GM19463 (cell line): Measurements from ENCODE around the gene INMT.
A peak's percentile ranks its signal among the peaks of the same experiment; 100 is the strongest.

Experiments used
- ATAC-seq: cut with Tn5 transposase; IDR thresholded peaks from one replicate; pipeline ENCODE4 v1.9.1; 2021; ENCODE audit warnings: mild to moderate bottlenecking, moderate library complexity; ENCODE audit not compliant: unreplicated experiment

Gene INMT

DNA sequence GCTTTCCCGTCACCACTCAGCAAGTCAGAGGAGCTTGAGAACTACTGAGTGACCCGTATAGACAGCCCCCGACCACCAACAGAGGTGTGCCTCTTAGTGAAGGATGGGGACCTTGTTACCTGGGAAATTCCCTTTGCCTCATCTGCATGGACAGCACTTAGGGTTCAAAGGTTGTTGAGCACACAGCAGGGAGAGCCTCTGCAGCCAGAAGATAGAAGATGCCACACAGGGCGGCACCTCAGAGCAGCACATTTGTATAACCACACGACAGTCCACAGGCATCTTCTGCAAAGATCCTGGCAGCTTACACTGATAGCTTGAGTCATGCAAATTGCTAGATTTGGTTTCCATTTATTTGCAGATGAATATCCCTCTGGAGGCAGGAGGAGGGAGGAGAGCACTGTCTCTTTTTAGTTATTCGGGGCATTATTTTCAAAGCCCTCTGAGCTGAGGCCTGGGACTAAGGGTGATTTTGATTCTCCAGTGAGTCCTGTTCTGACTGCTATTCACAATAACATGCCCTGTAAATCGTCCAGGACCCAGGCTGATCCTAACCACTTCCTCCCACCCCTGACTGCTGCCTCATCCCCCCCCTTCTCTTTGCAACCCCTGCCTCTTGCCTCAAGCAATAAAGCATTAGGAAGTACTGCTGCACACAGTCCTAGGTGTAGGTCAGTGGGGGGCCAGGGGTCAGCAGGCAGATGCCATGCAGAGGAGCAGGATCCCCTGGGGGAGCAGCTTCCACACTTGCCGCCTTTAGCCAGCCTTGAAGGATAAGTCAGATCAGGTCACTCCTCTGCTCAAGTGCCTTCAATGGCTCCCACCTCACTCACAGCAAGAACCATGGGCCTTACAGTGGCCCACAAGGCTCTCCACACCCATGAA lies 24.6 kb upstream of the INMT start:
- ATAC-seq = peak; percentile 68

DNA sequence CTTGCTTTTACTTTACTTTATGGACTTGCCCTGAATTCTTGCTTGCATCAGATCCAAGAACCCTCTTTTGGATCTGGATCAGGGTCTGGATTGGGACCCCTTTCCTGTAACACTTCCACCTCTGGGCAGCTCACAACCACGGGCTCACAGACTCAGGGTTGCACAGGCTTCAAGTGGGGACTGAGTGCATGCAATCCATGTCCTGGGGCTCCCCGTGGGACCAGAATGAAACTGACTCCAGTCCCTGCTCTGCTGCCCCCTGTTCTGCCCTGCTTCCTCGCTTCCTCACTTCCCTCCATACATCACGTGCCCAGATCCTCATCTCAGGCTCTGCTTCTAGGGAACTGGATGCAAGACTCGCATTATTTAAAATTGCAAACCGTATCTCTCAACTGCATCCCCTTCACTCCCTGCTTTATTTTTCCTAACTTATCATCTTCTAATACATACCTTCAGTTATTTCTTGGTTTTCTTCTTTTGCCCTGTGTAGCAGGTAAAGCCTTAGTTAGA lies 23.3 kb upstream of the INMT start:
- no peak for ATAC-seq

DNA sequence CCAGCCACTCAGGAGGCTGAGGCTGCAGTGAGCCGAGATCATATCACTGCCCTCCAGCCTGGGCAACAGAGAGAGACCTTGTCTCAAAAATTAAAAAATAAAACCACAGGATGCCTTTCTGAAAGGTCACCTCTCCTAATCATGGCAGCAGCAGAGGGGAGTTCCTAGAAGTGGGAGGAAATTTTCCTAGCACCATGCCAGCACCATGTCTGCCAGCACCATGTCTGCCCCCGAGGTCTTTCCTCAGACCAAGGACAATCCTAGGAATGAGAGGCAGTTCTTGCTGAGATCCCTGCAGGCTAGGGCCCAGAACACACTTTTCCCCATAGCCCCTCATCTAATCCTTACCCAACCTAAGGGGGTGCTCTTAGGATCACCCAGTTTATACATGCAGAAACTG lies 22.3 kb upstream of the INMT start:
- no peak for ATAC-seq

GRCh38 chr7:30730097-30730496 lies 21.8 kb upstream of the INMT start:
- no peak for ATAC-seq

- ATAC-seq = no peak
Observed at GRCh38 chr7:30730996-30731395, 20.9 kb upstream of the INMT start.

GRCh38 chr7:30731581-30731980 lies 20.4 kb upstream of the INMT start:
- no peak for ATAC-seq

GRCh38 chr7:30732606-30733005 lies 19.3 kb upstream of the INMT start:
- no peak for ATAC-seq

DNA sequence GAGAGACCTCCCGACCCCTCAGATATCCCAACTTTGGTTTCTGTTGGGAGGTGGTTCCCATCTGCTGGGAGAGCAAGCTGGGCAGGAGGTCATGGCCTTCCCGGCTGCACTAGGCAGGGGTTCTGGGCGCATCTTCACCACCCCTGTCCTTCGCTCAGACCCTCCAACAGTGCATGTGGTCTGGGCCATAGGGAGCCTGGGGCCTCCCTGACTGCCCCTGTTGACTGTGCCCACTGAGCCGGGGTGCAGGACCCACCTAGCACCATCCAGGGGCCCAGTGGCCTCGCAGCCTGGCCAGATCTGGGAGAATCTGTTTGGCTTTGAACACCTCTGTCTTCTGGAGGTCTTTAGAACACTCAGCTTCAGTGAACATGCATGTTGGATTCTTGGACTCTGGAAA lies 18.7 kb upstream of the INMT start:
- ATAC-seq = no peak

DNA sequence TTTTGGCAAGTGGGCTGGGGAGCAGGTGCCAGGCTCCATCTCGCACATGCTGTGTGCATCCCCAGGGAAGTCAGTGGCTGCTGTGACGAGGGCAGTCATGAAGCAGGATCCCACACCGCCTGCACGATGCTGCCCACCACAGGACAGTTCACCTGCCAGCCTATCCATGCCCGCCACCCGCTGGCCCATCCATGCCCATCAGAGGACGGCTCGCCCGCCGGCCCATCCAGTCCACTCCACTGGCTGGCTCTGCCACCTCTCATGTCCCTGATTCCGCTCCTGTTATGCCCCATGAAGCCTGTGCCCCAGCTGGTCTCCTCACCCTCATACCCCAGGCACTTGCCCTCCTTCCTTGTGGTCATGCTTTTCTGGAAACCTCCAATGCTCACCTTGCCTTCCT lies 18.2 kb upstream of the INMT start:
- ATAC-seq = no peak

DNA sequence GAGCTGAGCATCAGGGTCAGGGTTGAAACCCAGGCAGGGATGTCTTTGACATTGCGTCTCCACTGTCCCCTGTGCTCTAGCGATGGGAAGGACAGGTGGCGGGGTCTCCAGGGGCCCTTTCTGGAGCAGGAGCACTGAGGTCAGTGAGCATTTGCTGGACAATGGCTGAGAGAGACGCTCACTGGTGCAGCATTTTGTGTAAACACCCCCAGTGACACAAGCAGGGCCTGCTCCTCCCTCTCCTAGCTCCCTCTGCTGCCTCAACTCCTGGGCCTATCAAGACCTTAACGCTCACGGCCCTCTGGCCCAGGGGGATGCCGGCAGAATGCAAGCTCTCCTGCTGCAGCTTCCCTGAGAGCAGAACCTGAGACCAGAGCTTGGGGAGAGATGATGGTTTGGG lies 17.4 kb upstream of the INMT start:
- no peak for ATAC-seq

GRCh38 chr7:30735631-30736030 lies 16.3 kb upstream of the INMT start:
- no peak for ATAC-seq

GRCh38 chr7:30736291-30736690 lies 15.6 kb upstream of the INMT start:
- no peak for ATAC-seq

GRCh38 chr7:30738026-30738915 lies 13.7 kb upstream of the INMT start:
- no peak for ATAC-seq

DNA sequence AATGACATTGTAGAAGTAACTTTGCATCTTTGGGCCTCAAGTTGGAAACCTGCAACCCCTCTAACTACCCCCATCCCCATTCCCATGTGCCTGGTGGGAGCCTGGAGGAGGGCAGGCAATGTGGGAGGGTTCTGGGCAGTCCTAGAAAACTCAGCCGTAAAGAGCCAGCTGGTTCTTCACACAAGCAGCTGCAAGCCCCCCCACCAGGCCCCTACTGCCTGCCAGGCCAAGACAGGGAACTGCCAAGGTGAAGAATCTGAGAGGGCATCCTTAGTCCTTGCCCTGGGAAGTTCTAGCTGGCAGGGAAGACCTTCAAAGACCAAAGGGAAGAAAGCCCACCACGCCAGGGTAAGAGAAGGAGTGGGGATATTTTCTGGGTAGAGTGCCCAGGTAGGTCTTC lies 12.2 kb upstream of the INMT start:
- ATAC-seq = no peak

- ATAC-seq = peak; percentile 58
Observed at GRCh38 chr7:30740417-30741181, 11.3 kb upstream of the INMT start.

DNA sequence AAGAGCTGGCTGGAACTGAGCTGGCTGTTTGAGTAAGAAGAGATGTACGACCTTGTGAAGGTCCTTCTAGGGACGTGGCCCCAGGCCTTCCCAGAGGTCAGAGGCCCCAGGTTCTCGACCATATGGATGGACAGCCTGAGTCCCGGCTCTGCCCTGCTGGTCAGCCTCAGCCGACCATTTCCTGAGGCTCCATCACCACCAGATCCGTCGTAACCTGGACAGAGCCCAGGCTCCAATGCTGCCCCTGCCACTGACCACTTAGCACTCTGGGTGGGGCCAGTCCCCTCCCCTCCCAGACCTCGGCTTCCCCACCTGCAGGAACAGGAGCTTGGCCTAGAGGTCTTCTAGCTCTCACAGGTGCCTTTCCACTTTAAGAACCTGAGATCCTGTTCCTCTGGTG lies 10.6 kb upstream of the INMT start:
- no peak for ATAC-seq

- ATAC-seq = no peak
Observed at GRCh38 chr7:30743371-30744074, 8.4 kb upstream of the INMT start.

DNA sequence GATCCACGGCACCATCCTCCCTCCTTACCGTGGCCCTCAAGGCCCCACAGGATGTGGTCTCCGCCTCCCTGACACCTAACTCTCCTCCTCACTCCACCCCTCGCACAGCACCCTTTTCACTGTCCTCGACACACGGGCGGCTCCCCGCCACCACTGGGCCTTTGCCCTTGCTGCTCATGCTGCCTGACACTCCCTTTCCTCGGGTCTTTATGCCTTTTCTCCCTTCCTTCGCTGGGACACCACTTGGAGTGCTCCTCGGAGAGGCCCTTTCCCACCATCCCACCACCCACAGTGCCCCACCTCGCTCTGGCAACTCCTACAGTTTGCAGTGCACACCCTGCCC lies 7.9 kb upstream of the INMT start:
- no peak for ATAC-seq

DNA sequence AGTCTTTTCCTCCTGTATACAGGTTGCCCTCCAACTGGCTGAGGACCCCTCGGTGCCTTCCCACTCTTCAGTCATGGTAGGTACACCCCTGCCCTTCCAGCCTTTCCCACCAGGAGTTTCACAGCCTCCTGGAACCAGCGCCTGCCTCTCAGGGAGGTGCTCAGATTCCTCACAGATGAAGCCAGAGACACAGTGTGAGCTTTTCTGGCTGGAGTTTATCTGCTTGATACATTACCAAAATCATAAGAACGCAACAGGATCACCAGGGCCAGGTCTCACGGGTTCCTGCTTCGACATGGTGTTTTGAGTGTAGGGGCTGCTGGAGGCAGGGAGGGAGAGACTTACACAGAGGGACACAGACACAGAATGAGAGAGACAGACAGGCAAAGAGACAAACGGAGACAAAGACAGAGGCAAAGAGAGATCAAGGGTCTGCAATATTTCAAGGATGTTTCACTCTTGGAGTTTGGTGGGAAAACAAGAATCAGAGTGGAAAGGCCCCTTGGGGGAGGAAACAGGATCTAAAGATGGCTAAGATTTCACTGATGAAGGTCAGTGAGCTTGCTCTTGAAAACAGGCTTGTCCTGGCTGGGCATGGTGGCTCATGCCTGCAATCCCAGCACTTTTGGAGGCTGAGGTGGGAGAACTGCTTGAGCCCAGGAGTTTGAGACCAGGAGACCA lies 6.5 kb upstream of the INMT start:
- ATAC-seq = no peak

- ATAC-seq = no peak
Observed at GRCh38 chr7:30750010-30750409, 1.9 kb upstream of the INMT start.
